ENCODE measurements around the gene NAIF1.
"Not testable (repeated sequence)": the region's sequence is repeated elsewhere in the genome, so short reads cannot be mapped to it uniquely, and the experiment has no call there.

NAIF1 gene

GRCh38 chr9:128059365-128059983 is 7.6 kb downstream of the NAIF1 start:
- no peak for DNase-seq (ENCODE audit: low read depth in 2 of 2)

GRCh38 chr9:128057724-128058409 is 9.3 kb downstream of the NAIF1 start:
- DNase-seq (ENCODE audit: low read depth in 2 of 2), result no peak

GRCh38 chr9:128056887-128057723 is 10.0 kb downstream of the NAIF1 start:
- no peak for DNase-seq (ENCODE audit: low read depth in 2 of 2)

- DNase-seq (ENCODE audit: low read depth in 2 of 2), result no peak
Observed at GRCh38 chr9:128056086-128056485, 11.0 kb downstream of the NAIF1 start.

- DNase-seq (ENCODE audit: low read depth in 2 of 2), result no peak
Observed at GRCh38 chr9:128055344-128056040, 11.6 kb downstream of the NAIF1 start.

GRCh38 chr9:128054087-128054486 is 13.0 kb downstream of the NAIF1 start:
- no peak for DNase-seq (ENCODE audit: low read depth in 2 of 2)

GRCh38 chr9:128053560-128053959 is 13.6 kb downstream of the NAIF1 start:
- DNase-seq (ENCODE audit: low read depth in 2 of 2), result no peak

- DNase-seq (ENCODE audit: low read depth in 2 of 2), result no peak
Observed at GRCh38 chr9:128051932-128052709, 15.0 kb downstream of the NAIF1 start.

GRCh38 chr9:128049843-128050242 is 17.3 kb downstream of the NAIF1 start:
- no peak for DNase-seq (ENCODE audit: low read depth in 2 of 2)

GRCh38 chr9:128048663-128049062 is 18.5 kb downstream of the NAIF1 start:
- no peak for DNase-seq (ENCODE audit: low read depth in 2 of 2)

- DNase-seq (ENCODE audit: low read depth in 2 of 2), result no peak
Observed at GRCh38 chr9:128047231-128047630, 19.9 kb downstream of the NAIF1 start.

- no peak for DNase-seq (ENCODE audit: low read depth in 2 of 2)
Observed at GRCh38 chr9:128045831-128046230, 21.3 kb downstream of the NAIF1 start.

- DNase-seq (ENCODE audit: low read depth in 2 of 2), result not testable (repeated sequence)
Observed at GRCh38 chr9:128045409-128045808, 21.7 kb downstream of the NAIF1 start.

GRCh38 chr9:128043467-128043868 is 23.7 kb downstream of the NAIF1 start:
- DNase-seq (ENCODE audit: low read depth in 2 of 2), result no peak

GRCh38 chr9:128042043-128042442 is 25.1 kb downstream of the NAIF1 start:
- no peak for DNase-seq (ENCODE audit: low read depth in 2 of 2)

GRCh38 chr9:128040783-128041182 is 26.3 kb downstream of the NAIF1 start:
- not testable (repeated sequence) for DNase-seq (ENCODE audit: low read depth in 2 of 2)

GRCh38 chr9:128036522-128036921 is 30.6 kb downstream of the NAIF1 start:
- DNase-seq (ENCODE audit: low read depth in 2 of 2), result not testable (repeated sequence)

- no peak for DNase-seq (ENCODE audit: low read depth in 2 of 2)
Observed at GRCh38 chr9:128034821-128035652, 32.1 kb downstream of the NAIF1 start.

GRCh38 chr9:128033609-128034008 is 33.5 kb downstream of the NAIF1 start:
- DNase-seq (ENCODE audit: low read depth in 2 of 2), result no peak

GRCh38 chr9:128027705-128028104 is 39.4 kb downstream of the NAIF1 start:
- no peak for DNase-seq (ENCODE audit: low read depth in 2 of 2)
